Measurements from ENCODE around the gene SGCD. TPM values are rescaled to one million over a fixed set of nuclear protein-coding genes. Genes with fewer than 3 reads are reported as not detected.

Gene SGCD
- total and polyA plus RNA-seq, 2 of the 4 experiments (the other 2 are of a cell fraction), result 5.8 to 10.6 TPM

DNA sequence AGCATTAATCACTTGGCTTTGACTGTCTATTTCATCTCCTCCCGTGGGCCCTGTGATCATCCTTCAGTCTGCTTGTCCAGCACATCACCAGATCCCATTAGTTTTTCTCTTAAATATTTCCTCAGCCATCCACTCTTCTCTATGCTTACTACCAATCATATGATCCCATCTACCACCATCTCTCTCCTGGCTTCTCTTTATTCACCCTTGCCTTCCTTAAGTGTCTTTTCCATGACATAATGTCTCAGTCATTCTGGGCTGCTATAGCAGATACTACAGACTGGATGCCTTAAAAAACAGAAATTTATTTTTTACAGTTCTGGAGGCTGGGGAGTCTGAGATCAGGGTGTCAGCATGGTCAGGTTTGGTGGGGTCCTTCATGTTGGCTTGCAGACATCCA, 314.7 kb downstream of the SGCD start:
- POLR2A ChIA-PET (ENCODE audit: unreplicated experiment), result no interaction called here
- H3K18ac ChIP-seq (ENCODE audit: low read depth, low read length), result peak overlapping the region; percentile 72
- ATAC-seq (ENCODE audit: low read depth) (peak; percentile 17; the same call in 1 of the 2 replicates), DNase-seq (peak; percentile 16)
- CTCF ChIA-PET, result no interaction called here
- H3K4ac ChIP-seq (ENCODE audit: low read depth, low read length), result no peak overlapping the region
- peak overlapping the region; percentile 62; the same call in 1 of the 2 replicates for H3K9ac ChIP-seq (ENCODE audit: low read depth, low read length)
- peak overlapping the region; percentile 9; the same call in 1 of the 2 replicates for H2BK20ac ChIP-seq (ENCODE audit: low read depth, low read length)
- no TSS peak for BruUV-seq (replicated peaks)
- H2AK5ac ChIP-seq (ENCODE audit: low read depth, low read length), result no peak overlapping the region
- no peaks in the 10 kb centered on the region for H4K20me1 ChIP-seq (ENCODE audit: insufficient read depth, low read length)
- H3K9me1 ChIP-seq (ENCODE audit: insufficient read depth, low read length), result no peaks in the 10 kb centered on the region
- in situ Hi-C loops (cut with MboI; ENCODE audit: low sequenced_read_pairs), result no loop called here
- H2BK120ac ChIP-seq (ENCODE audit: low read depth, low read length), result peak overlapping the region; percentile 35
- H3K4me2 ChIP-seq (ENCODE audit: low read depth, low read length), result no peak overlapping the region
- H2AFZ ChIP-seq (replicated peaks; ENCODE audit: low read length, poor library complexity), result no peak overlapping the region
- H3K56ac ChIP-seq (ENCODE audit: extremely low read depth, insufficient read depth, low read length), result no peak overlapping the region
- H3K4me1 ChIP-seq (ENCODE audit: control insufficient read depth, insufficient read depth, low read length), result peaks cover 5% of the 10 kb centered on the region
- H2BK5ac ChIP-seq (ENCODE audit: low read depth, low read length, poor library complexity, severe bottlenecking), result no peak overlapping the region
- dilution Hi-C loops (cut with HindIII; ENCODE audit: low sequenced_read_pairs, unreplicated experiment), result no loop called here
- H3K4me3 ChIP-seq (ENCODE audit: insufficient read depth, low read depth, low read length), result no peak overlapping the region
- H3K27ac ChIP-seq (ENCODE audit: insufficient read depth, low read length), result peak overlapping the region; percentile 71; the same call in 1 of the 2 replicates
- no peak overlapping the region for H2AK9ac ChIP-seq (replicated peaks; ENCODE audit: low read depth, low read length, poor library complexity)
- intact Hi-C loops (cut with micrococcal nuclease), result loop anchor here (5.0 kb wide), 1 partner anchor 694 kb away; no protein-coding TSS in a partner anchor
- peaks cover 6% of the 10 kb centered on the region for H3K36me3 ChIP-seq (ENCODE audit: control insufficient read depth, insufficient read depth, low read length)
- no peak overlapping the region for H4K8ac ChIP-seq (ENCODE audit: low read depth in 2 of 2, low read length in 2 of 2)
- no peaks in the 10 kb centered on the region for H3K79me1 ChIP-seq (ENCODE audit: low read depth in 1 of 2, low read length in 2 of 2)
- no peak overlapping the region for H2BK15ac ChIP-seq (ENCODE audit: low read depth, low read length)
- H4K91ac ChIP-seq (ENCODE audit: insufficient read depth, low read depth, low read length), result no peak overlapping the region
- H4K5ac ChIP-seq (ENCODE audit: low read depth, low read length), result peak overlapping the region; percentile 85
- H3K27me3 ChIP-seq (ENCODE audit: control insufficient read depth, insufficient read depth, low read length), result no peaks in the 10 kb centered on the region
- no CpG with 5 or more reads among the region's 1 CpG for WGBS, 2 experiments (ENCODE audit: extremely low coverage in 2 of 2, insufficient read length in 1 of 2)
- 0 out of 2 replicates have a peak overlapping the region, but pooled peaks have one; percentile 41 for H3K14ac ChIP-seq (replicated peaks; ENCODE audit: low read depth, low read length)
- no peaks in the 10 kb centered on the region for H3K9me3 ChIP-seq (ENCODE audit: control insufficient read depth, insufficient read depth, low read length)
- TF ChIP-seq RCOR1 (IDR thresholded peaks at IDR 0.05; ENCODE audit: insufficient replicate concordance, low read length) (no peak), SMC3 (IDR thresholded peaks at IDR 0.05; ENCODE audit: low read depth, low read length) (no peak)
- no peak overlapping the region for H3K23ac ChIP-seq (ENCODE audit: low read depth, low read length)

Data from IMR-90 (cell line).